Thoracic aorta (tissue), 2 donors: ENCODE data around the gene FREM2. TPM values are rescaled to one million over a fixed set of nuclear protein-coding genes. Genes with fewer than 3 reads are reported as not detected.

ENCODE experiments used
- ATAC-seq: fragments of 150-250 bp; one replicate; pipeline ENCODE4 v1.8.0; 2017; ENCODE audit warnings: low read depth; ENCODE audit not compliant: insufficient number of reproducible peaks, low FRiP score
- DNase-seq: peaks from one replicate; pipeline ENCODE4 v3.0.0-alpha.2; 2020; ENCODE audit warnings: low spot score
- H3K27ac ChIP-seq, 2 donors: fragments of 200-600 bp; sonication (generic); 1 replicate in 1 of 2; 2 replicates in 1 of 2; pipeline ENCODE4 v1.5.1; 2016; ENCODE audit warnings: mild to moderate bottlenecking in 2 of 2, moderate library complexity in 2 of 2
- H3K27me3 ChIP-seq: fragments of 200-600 bp; sonication (generic); replicated peaks from 2 replicates; pipeline ENCODE4 v1.6.0; 2016; ENCODE audit warnings: mild to moderate bottlenecking; ENCODE audit not compliant: insufficient read depth
- H3K36me3 ChIP-seq: fragments of 200-600 bp; sonication (generic); one replicate; pipeline ENCODE4 v1.5.1; 2016
- H3K4me1 ChIP-seq, 2 donors: fragments of 200-600 bp; sonication (generic); 1 replicate in 1 of 2; 2 replicates in 1 of 2; pipeline versions ENCODE4 v1.5.1 to v1.6.0; 2016; ENCODE audit warnings: low read depth in 2 of 2, mild to moderate bottlenecking in 1 of 2; ENCODE audit not compliant: control insufficient read depth in 1 of 2
- H3K4me3 ChIP-seq: fragments of 200-600 bp; sonication (generic); 2 replicates; pipeline ENCODE4 v1.5.1; 2016; ENCODE audit warnings: mild to moderate bottlenecking
- H3K9me3 ChIP-seq: fragments of 200-600 bp; sonication (generic); 2 replicates; pipeline ENCODE4 v1.5.1; 2016
- CTCF ChIP-seq: fragments of 200-600 bp; sonication (generic); IDR thresholded peaks from one replicate; pipeline ENCODE4 v1.5.1; 2019; ENCODE audit warnings: antibody characterized with exemption
- total RNA-seq, 2 donors: library from RNA; depleted of rRNA; stranded (reverse); fragments of >200 nt; gene quantifications; one replicate each; pipeline versions ENCODE4 v1.1.0 to v1.2.3, GENCODE V29; 2016

FREM2 gene
- total RNA-seq, 2 donors from 2014 or later = 0.14 TPM; not detected in 1

GRCh38 chr13:38693641-38694040, 6.8 kb downstream of the FREM2 start:
- no peak for ATAC-seq
- H3K36me3 ChIP-seq = no peaks in the 10 kb centered on the region
- no peaks in the 10 kb centered on the region for H3K27me3 ChIP-seq
- TF ChIP-seq CTCF = no peak
- H3K27ac ChIP-seq = no peak overlapping the region
- H3K4me3 ChIP-seq = no peak overlapping the region
- DNase-seq = no peak
- no peaks in the 10 kb centered on the region for H3K9me3 ChIP-seq
- H3K4me1 ChIP-seq = no peaks in the 10 kb centered on the region

- no peaks in the 10 kb centered on the region for H3K4me1 ChIP-seq
- H3K9me3 ChIP-seq = no peaks in the 10 kb centered on the region
- no peak overlapping the region for H3K4me3 ChIP-seq
- no peaks in the 10 kb centered on the region for H3K27me3 ChIP-seq
- no peaks in the 10 kb centered on the region for H3K36me3 ChIP-seq
- DNase-seq (no peak), ATAC-seq (no peak)
- TF ChIP-seq CTCF = no peak
- no peak overlapping the region for H3K27ac ChIP-seq
Observed at GRCh38 chr13:38697197-38697596, 10.3 kb downstream of the FREM2 start.

DNA sequence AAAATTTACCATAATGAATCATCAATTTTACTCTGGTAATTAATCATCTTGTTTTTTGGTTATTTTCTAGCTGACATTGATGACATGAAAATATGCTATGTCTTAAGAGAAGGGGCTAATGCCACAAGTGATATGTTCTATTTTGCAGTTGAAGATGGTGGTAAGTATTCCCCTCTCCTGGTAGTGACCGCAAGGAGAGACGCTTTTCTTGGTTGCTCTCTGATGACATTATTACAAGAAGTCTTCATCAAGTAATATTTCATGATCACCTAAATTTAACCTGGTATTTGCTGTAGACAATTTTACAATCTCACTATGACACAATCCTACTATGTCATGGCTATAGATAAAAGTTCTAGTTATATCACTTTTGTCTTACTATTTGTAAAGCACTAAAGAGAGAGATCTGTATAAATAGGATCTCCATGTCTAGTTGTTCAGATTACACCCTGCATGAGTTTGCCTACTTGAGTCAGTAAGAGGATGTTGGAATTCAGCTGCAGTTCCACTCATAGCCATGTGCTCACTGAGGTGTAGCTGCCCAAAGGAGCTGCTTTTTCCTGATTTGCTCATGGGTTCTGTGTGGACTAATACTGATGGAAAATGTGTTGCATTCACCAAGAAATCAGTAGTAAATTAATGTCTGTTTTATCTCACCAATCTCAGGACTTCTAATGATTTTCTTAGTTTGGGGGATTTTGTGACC, 10.9 kb downstream of the FREM2 start:
- ATAC-seq = no peak
- no peak overlapping the region for H3K27ac ChIP-seq
- H3K4me3 ChIP-seq = no peak overlapping the region
- H3K36me3 ChIP-seq = no peaks in the 10 kb centered on the region
- no peaks in the 10 kb centered on the region for H3K27me3 ChIP-seq
- no peak for TF ChIP-seq CTCF
- no peak for DNase-seq
- H3K4me1 ChIP-seq = no peaks in the 10 kb centered on the region
- no peaks in the 10 kb centered on the region for H3K9me3 ChIP-seq

GRCh38 chr13:38700051-38700450, 13.2 kb downstream of the FREM2 start:
- Histone ChIP-seq H3K36me3 (no peaks in the 10 kb centered on the region), H3K4me3 (no peak overlapping the region), H3K27me3 (no peaks in the 10 kb centered on the region), H3K9me3 (no peaks in the 10 kb centered on the region), H3K4me1 (no peaks in the 10 kb centered on the region), H3K27ac (no peak overlapping the region)
- DNase-seq (no peak), ATAC-seq (no peak)
- TF ChIP-seq CTCF = no peak

- Histone ChIP-seq H3K4me3 (no peak overlapping the region), H3K36me3 (no peaks in the 10 kb centered on the region), H3K4me1 (no peaks in the 10 kb centered on the region), H3K9me3 (no peaks in the 10 kb centered on the region), H3K27me3 (no peaks in the 10 kb centered on the region), H3K27ac (no peak overlapping the region)
- ATAC-seq (no peak), DNase-seq (no peak)
- TF ChIP-seq CTCF = no peak
Observed at GRCh38 chr13:38702669-38703068, 15.8 kb downstream of the FREM2 start.
